ENCODE data around the gene CP. TPM values are rescaled to one million over a fixed set of nuclear protein-coding genes. Genes with fewer than 3 reads are reported as not detected.
A peak's percentile ranks its signal among the peaks of the same experiment; 100 is the strongest.

Gene CP
- total RNA-seq, 4 donors from 2014 or later: 0.85 to 10.6 (median 5.4) TPM

DNA sequence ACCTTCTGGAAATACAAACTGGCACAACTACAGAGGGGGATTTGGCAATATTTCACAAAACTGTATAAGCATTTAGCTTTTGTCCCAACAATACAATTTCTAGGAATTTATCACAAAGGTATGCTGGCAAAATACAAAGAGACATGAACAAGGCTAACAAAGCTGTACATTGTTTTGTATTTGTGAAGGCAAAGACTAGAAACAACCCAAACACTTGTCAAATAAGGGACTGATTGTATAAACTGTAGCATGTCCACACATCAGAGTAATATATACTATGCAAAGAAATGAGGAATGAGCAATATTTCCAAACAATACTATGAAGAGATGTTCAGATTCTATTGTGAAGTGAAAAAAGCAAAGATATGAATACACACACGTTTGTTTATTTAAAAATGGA lies 26.4 kb downstream of the CP start:
- intact Hi-C loops (cut with DNase I; ENCODE audit: low total_unique reads): no loop called here
- in situ Hi-C loops (cut with MboI; ENCODE audit: low sequenced_read_pairs in 4 of 4): no loop called here
- DNase-seq: no peak
- TF ChIP-seq, protein P1, sequence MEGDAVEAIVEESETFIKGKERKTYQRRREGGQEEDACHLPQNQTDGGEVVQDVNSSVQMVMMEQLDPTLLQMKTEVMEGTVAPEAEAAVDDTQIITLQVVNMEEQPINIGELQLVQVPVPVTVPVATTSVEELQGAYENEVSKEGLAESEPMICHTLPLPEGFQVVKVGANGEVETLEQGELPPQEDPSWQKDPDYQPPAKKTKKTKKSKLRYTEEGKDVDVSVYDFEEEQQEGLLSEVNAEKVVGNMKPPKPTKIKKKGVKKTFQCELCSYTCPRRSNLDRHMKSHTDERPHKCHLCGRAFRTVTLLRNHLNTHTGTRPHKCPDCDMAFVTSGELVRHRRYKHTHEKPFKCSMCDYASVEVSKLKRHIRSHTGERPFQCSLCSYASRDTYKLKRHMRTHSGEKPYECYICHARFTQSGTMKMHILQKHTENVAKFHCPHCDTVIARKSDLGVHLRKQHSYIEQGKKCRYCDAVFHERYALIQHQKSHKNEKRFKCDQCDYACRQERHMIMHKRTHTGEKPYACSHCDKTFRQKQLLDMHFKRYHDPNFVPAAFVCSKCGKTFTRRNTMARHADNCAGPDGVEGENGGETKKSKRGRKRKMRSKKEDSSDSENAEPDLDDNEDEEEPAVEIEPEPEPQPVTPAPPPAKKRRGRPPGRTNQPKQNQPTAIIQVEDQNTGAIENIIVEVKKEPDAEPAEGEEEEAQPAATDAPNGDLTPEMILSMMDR (IDR thresholded peaks at IDR 0.05 in 4 of 5, conservative IDR thresholded peaks at IDR 0.05 in 1 of 5): no peak
- TF ChIP-seq POLR2A (IDR thresholded peaks at IDR 0.05): no peak
- Histone ChIP-seq H3K27ac (no peak overlapping the region), H3K27me3 (no peaks in the 10 kb centered on the region), H3K4me1 (no peaks in the 10 kb centered on the region), H3K36me3 (no peaks in the 10 kb centered on the region), H3K9me3 (no peaks in the 10 kb centered on the region), H3K4me3 (no peak overlapping the region)
- no peak for ATAC-seq

DNA sequence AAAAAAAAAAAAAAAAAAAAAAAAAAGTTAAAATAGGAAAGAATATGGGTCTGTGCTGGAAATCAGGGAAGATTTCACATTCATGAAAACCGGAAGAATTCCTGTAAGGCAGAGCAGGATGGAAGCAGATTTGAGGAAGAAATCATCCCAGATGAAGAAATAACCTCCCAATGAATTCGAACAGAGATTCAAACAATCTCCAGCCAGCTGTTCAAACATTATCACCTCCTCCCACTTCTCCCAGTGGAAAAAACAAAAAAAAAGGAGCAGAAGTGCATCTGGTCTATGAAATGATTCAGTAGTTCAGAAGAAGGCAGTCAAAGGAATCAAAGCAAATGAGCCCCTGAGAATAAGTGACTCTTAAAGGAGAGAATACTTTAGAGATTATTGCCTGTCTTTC lies 33.1 kb downstream of the CP start:
- H3K27me3 ChIP-seq: no peaks in the 10 kb centered on the region
- H3K4me3 ChIP-seq: no peak overlapping the region
- H3K27ac ChIP-seq: no peak overlapping the region
- H3K4me1 ChIP-seq: no peaks in the 10 kb centered on the region
- no peaks in the 10 kb centered on the region for H3K9me3 ChIP-seq
- peak in 1 of 2 donors; percentile 42 for ATAC-seq
- intact Hi-C loops (cut with DNase I; ENCODE audit: low total_unique reads): no loop called here
- DNase-seq: no peak
- no peaks in the 10 kb centered on the region for H3K36me3 ChIP-seq
- in situ Hi-C loops (cut with MboI; ENCODE audit: low sequenced_read_pairs in 4 of 4): no loop called here
- no peak for TF ChIP-seq POLR2A (IDR thresholded peaks at IDR 0.05)
- TF ChIP-seq, protein P1 (IDR thresholded peaks at IDR 0.05 in 4 of 5, conservative IDR thresholded peaks at IDR 0.05 in 1 of 5): no peak

DNA sequence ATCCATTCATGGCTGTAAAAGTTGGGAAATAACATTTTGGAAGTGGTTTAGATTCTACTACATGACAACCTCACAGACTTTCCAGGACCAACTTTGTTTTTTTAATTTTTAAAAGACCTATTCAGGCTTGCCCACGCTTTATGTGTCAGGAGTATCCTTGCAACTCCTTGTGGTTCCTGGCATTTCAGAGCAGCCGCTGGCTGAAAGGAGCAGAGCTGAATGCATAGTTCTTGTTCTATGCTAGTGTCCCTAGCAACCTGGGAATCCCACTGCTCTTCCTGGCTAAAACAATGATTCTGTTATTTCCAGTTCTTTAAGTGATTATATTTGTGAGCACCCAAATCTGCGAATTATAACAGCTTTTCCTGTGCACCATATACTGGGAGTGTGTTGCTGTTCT lies 34.9 kb downstream of the CP start:
- DNase-seq (no peak), ATAC-seq (no peak)
- intact Hi-C loops (cut with DNase I; ENCODE audit: low total_unique reads): no loop called here
- Histone ChIP-seq H3K36me3 (no peaks in the 10 kb centered on the region), H3K4me1 (no peaks in the 10 kb centered on the region), H3K4me3 (no peak overlapping the region), H3K27ac (no peak overlapping the region), H3K27me3 (no peaks in the 10 kb centered on the region), H3K9me3 (no peaks in the 10 kb centered on the region)
- TF ChIP-seq POLR2A (IDR thresholded peaks at IDR 0.05): no peak
- TF ChIP-seq, protein P1 (IDR thresholded peaks at IDR 0.05 in 4 of 5, conservative IDR thresholded peaks at IDR 0.05 in 1 of 5): no peak
- in situ Hi-C loops (cut with MboI; ENCODE audit: low sequenced_read_pairs in 4 of 4): no loop called here

DNA sequence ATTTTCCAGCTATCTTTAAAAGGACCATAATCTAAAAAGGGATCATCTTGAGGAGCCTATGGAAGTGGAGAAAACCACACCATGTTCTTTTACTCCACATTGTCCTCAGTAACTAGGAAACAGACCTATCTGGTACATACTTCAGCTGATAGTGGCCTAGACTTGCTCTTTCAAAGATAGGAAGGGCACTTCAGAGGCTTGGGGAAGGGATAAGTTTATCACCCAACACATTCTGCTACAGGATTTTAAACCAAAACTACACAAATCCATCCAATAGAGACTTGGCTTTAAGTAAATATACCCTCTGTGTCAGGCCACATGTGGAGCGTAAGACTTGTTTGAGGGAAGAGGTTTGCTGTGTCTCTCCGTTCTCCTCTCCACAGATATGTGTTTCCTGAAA lies 35.4 kb downstream of the CP start:
- DNase-seq: no peak
- H3K4me3 ChIP-seq: no peak overlapping the region
- no peaks in the 10 kb centered on the region for H3K36me3 ChIP-seq
- peaks cover 0 to under 1% of the 10 kb centered on the region in 2 donors for H3K4me1 ChIP-seq
- intact Hi-C loops (cut with DNase I; ENCODE audit: low total_unique reads) (no loop called here), in situ Hi-C loops (cut with MboI; ENCODE audit: low sequenced_read_pairs in 4 of 4) (no loop called here)
- ATAC-seq: no peak
- H3K9me3 ChIP-seq: no peaks in the 10 kb centered on the region
- TF ChIP-seq, protein P1 (IDR thresholded peaks at IDR 0.05 in 4 of 5, conservative IDR thresholded peaks at IDR 0.05 in 1 of 5): no peak
- no peak for TF ChIP-seq POLR2A (IDR thresholded peaks at IDR 0.05)
- no peak overlapping the region for H3K27ac ChIP-seq
- no peaks in the 10 kb centered on the region for H3K27me3 ChIP-seq

DNA sequence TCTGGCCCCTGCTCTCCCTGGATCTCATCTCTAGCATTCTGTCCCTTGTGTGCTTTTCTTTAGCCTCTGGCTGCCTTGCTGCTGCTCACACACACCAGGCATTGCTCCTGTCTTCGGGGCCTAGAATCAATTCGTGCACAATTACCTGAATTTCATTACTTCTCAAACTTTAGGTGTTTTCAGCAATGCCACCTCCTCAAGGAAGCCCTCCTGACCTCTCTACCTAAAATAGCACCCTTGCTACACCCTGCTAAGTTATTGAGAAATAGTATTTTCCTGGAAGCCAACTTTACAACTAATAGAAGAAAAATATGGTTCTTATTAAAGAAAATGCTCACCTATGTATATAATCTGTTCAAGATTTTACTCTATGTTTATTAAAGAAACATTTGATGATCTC lies 40.4 kb downstream of the CP start:
- H3K27ac ChIP-seq: peak overlapping the region in 3 of 4 donors; percentile 81 to 84 (median 81)
- intact Hi-C loops (cut with DNase I; ENCODE audit: low total_unique reads) (loop anchor here (5.0 kb wide), 1 partner anchor 46 kb away; no protein-coding TSS in a partner anchor), in situ Hi-C loops (cut with MboI; ENCODE audit: low sequenced_read_pairs in 4 of 4) (no loop called here)
- no peaks in the 10 kb centered on the region for H3K27me3 ChIP-seq
- ATAC-seq (no peak), DNase-seq (no peak)
- TF ChIP-seq POLR2A (IDR thresholded peaks at IDR 0.05): no peak
- TF ChIP-seq, protein P1 (IDR thresholded peaks at IDR 0.05 in 4 of 5, conservative IDR thresholded peaks at IDR 0.05 in 1 of 5): no peak
- no peak overlapping the region for H3K4me3 ChIP-seq
- no peaks in the 10 kb centered on the region for H3K9me3 ChIP-seq
- H3K36me3 ChIP-seq: no peaks in the 10 kb centered on the region
- peaks cover 16 to 21% of the 10 kb centered on the region in 2 donors for H3K4me1 ChIP-seq
